ENCODE measurements around the gene C4orf54.

- TF ChIP-seq CTCF (IDR thresholded peaks at IDR 0.05) = no peak
- TF ChIP-seq POLR2A (IDR thresholded peaks at IDR 0.05) = no peak
Observed at GRCh38 chr4:99654361-99654761, 3.3 kb downstream of the C4orf54 start.

All from uterus (tissue), 2 donors.